HepG2 (cell line): ENCODE measurements around the gene TDRD6. TPM values are rescaled to one million over a fixed set of nuclear protein-coding genes. Genes with fewer than 3 reads are reported as not detected.

ENCODE experiments used
- ATAC-seq: fragments of 200-7000 bp; cut with Tn5 transposase; 3 replicates; pipeline ENCODE4 v1.9.1; 2020; ENCODE audit warnings: mild to moderate bottlenecking, moderate library complexity
- BruUV-seq: library from RNA; stranded (reverse); fragments of 400-500 nt; replicated peaks from 2 replicates; lab custom pipeline; 2021; lab: Mats Ljungman, UMichigan
- CTCF ChIA-PET: fragments of 300-600 bp; formaldehyde crosslinking; extraction: SDS; loops from one replicate; lab custom pipeline; 2021; ENCODE audit warnings: low total read pairs, inconsistent platforms, low intra/inter-chr PET ratio; lab: Yijun Ruan, JAX
- POLR2A ChIA-PET: fragments of 350-600 bp; sonication (Branson Sonifier 250); formaldehyde crosslinking; loops from one replicate; lab custom pipeline; 2020; ENCODE audit warnings: antibody characterized with exemption, inconsistent platforms; lab: Yijun Ruan, JAX
- DNase-seq: peaks from one replicate; pipeline ENCODE4 v3.0.0-alpha.2; 2015; ENCODE audit warnings: low spot score
- FAIRE-seq: peaks from 3 replicates; lab custom pipeline; 2011; peaks lifted over from hg19 to GRCh38; lab: Jason Lieb, UNC
- H2AFZ ChIP-seq: one replicate; pipeline ENCODE4 v1.6.1; 2011; ENCODE audit warnings: low read length, inconsistent platforms
- H3K27ac ChIP-seq: fragments of 300-600 bp; 3 replicates; pipeline ENCODE4 v1.8.0; 2011; ENCODE audit warnings: mixed run types, mild to moderate bottlenecking, mixed read lengths, low read length, inconsistent platforms; ENCODE audit not compliant: insufficient read depth; ENCODE audit errors: extremely low read length
- H3K27me3 ChIP-seq, 2 experiments: fragments of 200-600 bp in 1 of 2; 2 replicates in 1 of 2; 3 replicates in 1 of 2; pipeline versions ENCODE4 v1.6.0 to v1.8.0; 2011; ENCODE audit warnings: low read length in 2 of 2, mild to moderate bottlenecking in 2 of 2, moderate library complexity in 2 of 2, inconsistent platforms in 1 of 2; ENCODE audit not compliant: insufficient read depth in 2 of 2, control insufficient read depth in 1 of 2
- H3K36me3 ChIP-seq, 2 experiments: fragments of 200-600 bp in 1 of 2; replicated peaks in 1 of 2; 2 replicates in 1 of 2; 3 replicates in 1 of 2; pipeline versions ENCODE4 v1.5.1 to v1.8.0; 2011; ENCODE audit warnings: low read length in 2 of 2, inconsistent platforms in 1 of 2; ENCODE audit not compliant: insufficient read depth in 2 of 2, control insufficient read depth in 1 of 2
- H3K4me1 ChIP-seq: 2 replicates; pipeline ENCODE4 v1.5.1; 2012; ENCODE audit warnings: low read length, inconsistent platforms; ENCODE audit not compliant: insufficient read depth
- H3K4me2 ChIP-seq: 2 replicates; pipeline ENCODE4 v1.6.0; 2011; ENCODE audit warnings: low read depth, low read length, inconsistent platforms
- H3K4me3 ChIP-seq, 3 experiments: fragments of 200-600 bp in 1 of 3; sonication (generic), shearing (Covaris generic) in 1 of 3; replicated peaks in 1 of 3; 2 replicates each; pipeline ENCODE4 v1.5.1; 2011 to 2016; ENCODE audit warnings: low read length in 3 of 3, inconsistent platforms in 2 of 3, low read depth in 2 of 3, mild to moderate bottlenecking in 2 of 3, control low read depth in 1 of 3, mixed read lengths in 1 of 3; ENCODE audit not compliant: insufficient read depth in 1 of 3
- H3K79me2 ChIP-seq: one replicate; pipeline ENCODE4 v1.6.1; 2011; ENCODE audit warnings: low read length, inconsistent platforms; ENCODE audit not compliant: insufficient read depth
- H3K9ac ChIP-seq: 2 replicates; pipeline ENCODE4 v1.6.0; 2011; ENCODE audit warnings: mild to moderate bottlenecking, low read depth, low read length, inconsistent platforms; ENCODE audit not compliant: insufficient read depth
- H3K9me3 ChIP-seq: 2 replicates; pipeline ENCODE4 v1.5.1; 2012; ENCODE audit warnings: mild to moderate bottlenecking, low read length
- H4K20me1 ChIP-seq: 2 replicates; pipeline ENCODE4 v1.6.0; 2011; ENCODE audit warnings: inconsistent platforms, mild to moderate bottlenecking, low read length, moderate library complexity; ENCODE audit not compliant: insufficient read depth
- AFF4 ChIP-seq: sonication (generic); formaldehyde crosslinking; IDR thresholded peaks from 2 replicates; pipeline ENCODE4 v1.4.0; 2020; ENCODE audit warnings: missing genetic modification reagents
- ATF7 ChIP-seq, 2 experiments: fragments of 450-650 bp in 1 of 2; sonication (generic) in 1 of 2; formaldehyde crosslinking in 1 of 2; IDR thresholded peaks; 2 replicates each; pipeline versions ENCODE4 v1.4.0 to v1.6.1; 2016 to 2020; ENCODE audit warnings: antibody characterized with exemption in 1 of 2, mild to moderate bottlenecking in 1 of 2, missing genetic modification reagents in 1 of 2
- FLYWCH1 ChIP-seq: sonication (generic); formaldehyde crosslinking; IDR thresholded peaks from 2 replicates; pipeline ENCODE4 v1.8.1; 2023; ENCODE audit warnings: mild to moderate bottlenecking, missing genetic modification reagents
- KLF13 ChIP-seq: sonication (generic); formaldehyde crosslinking; IDR thresholded peaks from 2 replicates; pipeline ENCODE4 v1.4.0; 2020; ENCODE audit warnings: mild to moderate bottlenecking, missing genetic modification reagents
- NRL ChIP-seq: sonication (generic); formaldehyde crosslinking; IDR thresholded peaks from 2 replicates; pipeline ENCODE4 v1.5.0; 2020; ENCODE audit warnings: missing genetic modification reagents, mild to moderate bottlenecking, moderate library complexity, borderline replicate concordance
- TRAFD1 ChIP-seq: sonication (generic); formaldehyde crosslinking; IDR thresholded peaks from 2 replicates; pipeline ENCODE4 v1.5.1; 2020; ENCODE audit warnings: missing genetic modification reagents, mild to moderate bottlenecking, borderline replicate concordance
- ZBTB37 ChIP-seq: sonication (generic); formaldehyde crosslinking; IDR thresholded peaks from 2 replicates; pipeline ENCODE4 v1.4.0; 2020; ENCODE audit warnings: mild to moderate bottlenecking, missing genetic modification reagents
- ZNF724P ChIP-seq: sonication (generic); formaldehyde crosslinking; IDR thresholded peaks from 2 replicates; pipeline ENCODE4 v1.8.0; 2022; ENCODE audit warnings: missing genetic modification reagents, borderline replicate concordance
- ZSCAN31 ChIP-seq: sonication (generic); formaldehyde crosslinking; IDR thresholded peaks from 2 replicates; pipeline ENCODE4 v1.5.0; 2020; ENCODE audit warnings: low read depth, mild to moderate bottlenecking, missing genetic modification reagents
- WGBS: methylation state at CpG from one replicate; pipeline ENCODE4 v1.1.6; 2017; ENCODE audit warnings: low lambda C conversion rate; 5-methylcytosine and 5-hydroxymethylcytosine counted together
- in situ Hi-C: cut with HindIII; loops from 2 replicates; pipeline ENCODE4 v1.10.0; 2017; ENCODE audit warnings: low pct_unique_long_range_greater_than_20kb; ENCODE audit not compliant: extremely low pct_ligation_motif_present
- intact Hi-C: fragments of 100-400 bp; cut with micrococcal nuclease; formaldehyde crosslinking; loops from one replicate; pipeline ENCODE4 v1.10.0; 2022; ENCODE audit not compliant: unreplicated experiment
- polyA plus RNA-seq, 8 experiments: library from polyadenylated mRNA; depleted of rRNA in 3 of 8; stranded (reverse) in 7 of 8; unstranded in 1 of 8; fragments of >200 nt; fragmentation: Illumina TruSeq in 4 of 8; extraction: Trizol in 4 of 8; gene quantifications; 2 replicates each; pipeline versions ENCODE4 v1.2.1 to v1.2.3, GENCODE V29; 2011 to 2016; ENCODE audit warnings: low read depth in 4 of 8, missing spikeins in 1 of 8, mixed read lengths in 1 of 8; ENCODE audit not compliant: insufficient read depth in 1 of 8
- total RNA-seq, 5 experiments: library from RNA; depleted of rRNA; stranded (reverse); fragments of >200 nt; fragmentation: Illumina TruSeq; extraction: Trizol; gene quantifications; 2 replicates each; pipeline ENCODE4 v1.2.3, GENCODE V29; 2016; ENCODE audit warnings: low read depth in 1 of 5
- TF ChIP-seq, protein P1 (sequence below): sonication (generic); formaldehyde crosslinking; IDR thresholded peaks from 2 replicates; pipeline ENCODE4 v1.4.0; 2020; ENCODE audit warnings: mild to moderate bottlenecking, missing genetic modification reagents
- TF ChIP-seq, protein P2 (sequence below): sonication (generic); formaldehyde crosslinking; conservative IDR thresholded peaks from 2 replicates; pipeline ENCODE4 v1.8.0; 2022; ENCODE audit warnings: mild to moderate bottlenecking, moderate library complexity, missing genetic modification reagents

The TDRD6 gene
- total and polyA plus RNA-seq, 2 of the 13 experiments (the other 11 are each of a cell fraction or from before 2014, with no cell fraction given): not detected

DNA sequence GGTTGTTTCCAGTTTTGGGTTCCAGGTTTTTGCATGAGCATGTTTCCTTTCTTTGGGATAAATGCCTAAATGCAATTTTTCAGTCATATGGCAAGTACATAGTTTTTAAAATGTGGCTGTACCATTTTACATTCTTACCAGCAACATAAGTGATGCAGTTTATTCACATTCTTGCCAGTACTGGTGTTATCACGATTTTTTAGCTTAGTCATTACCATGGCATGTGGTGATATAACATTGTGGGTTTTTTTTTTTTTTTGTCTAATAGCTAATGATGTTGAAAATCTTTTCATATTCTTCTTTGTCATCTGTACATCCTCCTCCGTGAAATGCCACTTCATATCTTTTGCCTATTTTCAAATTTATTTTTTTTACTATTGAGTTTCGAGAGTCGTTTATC lies 2.9 kb upstream of the TDRD6 start:
- H4K20me1 ChIP-seq: no peaks in the 10 kb centered on the region
- FAIRE-seq: no peak
- DNase-seq: no peak
- POLR2A ChIA-PET: no interaction called here
- H3K4me2 ChIP-seq: no peak overlapping the region
- CTCF ChIA-PET: no interaction called here
- no TSS peak for BruUV-seq
- H3K36me3 ChIP-seq: no peaks in the 10 kb centered on the region
- ATAC-seq: no peak
- H3K79me2 ChIP-seq: no peaks in the 10 kb centered on the region
- intact Hi-C loops (loop anchor here (10.0 kb wide), 1 partner anchor 100 kb away; no protein-coding TSS in a partner anchor), in situ Hi-C loops (no loop called here)
- no peak overlapping the region for H3K4me3 ChIP-seq
- 48% methylated on average over 4 of the region's 4 CpGs for WGBS
- TF ChIP-seq ZBTB37 (CRISPR knock-in tag) (no peak), NRL (CRISPR knock-in tag) (no peak), ZSCAN31 (CRISPR knock-in tag) (no peak), TRAFD1 (CRISPR knock-in tag) (no peak), ATF7 (IDR thresholded peaks at IDR 0.05) (no peak), ATF7 (CRISPR knock-in tag; IDR thresholded peaks at IDR 0.05) (no peak), FLYWCH1 (CRISPR knock-in tag) (no peak), AFF4 (CRISPR knock-in tag) (no peak), ZNF724P (no peak), KLF13 (no peak)
- TF ChIP-seq, protein P1, sequence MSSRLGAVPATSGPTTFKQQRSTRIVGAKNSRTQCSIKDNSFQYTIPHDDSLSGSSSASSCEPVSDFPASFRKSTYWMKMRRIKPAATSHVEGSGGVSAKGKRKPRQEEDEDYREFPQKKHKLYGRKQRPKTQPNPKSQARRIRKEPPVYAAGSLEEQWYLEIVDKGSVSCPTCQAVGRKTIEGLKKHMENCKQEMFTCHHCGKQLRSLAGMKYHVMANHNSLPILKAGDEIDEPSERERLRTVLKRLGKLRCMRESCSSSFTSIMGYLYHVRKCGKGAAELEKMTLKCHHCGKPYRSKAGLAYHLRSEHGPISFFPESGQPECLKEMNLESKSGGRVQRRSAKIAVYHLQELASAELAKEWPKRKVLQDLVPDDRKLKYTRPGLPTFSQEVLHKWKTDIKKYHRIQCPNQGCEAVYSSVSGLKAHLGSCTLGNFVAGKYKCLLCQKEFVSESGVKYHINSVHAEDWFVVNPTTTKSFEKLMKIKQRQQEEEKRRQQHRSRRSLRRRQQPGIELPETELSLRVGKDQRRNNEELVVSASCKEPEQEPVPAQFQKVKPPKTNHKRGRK (CRISPR knock-in tag): no peak
- TF ChIP-seq, protein P2, sequence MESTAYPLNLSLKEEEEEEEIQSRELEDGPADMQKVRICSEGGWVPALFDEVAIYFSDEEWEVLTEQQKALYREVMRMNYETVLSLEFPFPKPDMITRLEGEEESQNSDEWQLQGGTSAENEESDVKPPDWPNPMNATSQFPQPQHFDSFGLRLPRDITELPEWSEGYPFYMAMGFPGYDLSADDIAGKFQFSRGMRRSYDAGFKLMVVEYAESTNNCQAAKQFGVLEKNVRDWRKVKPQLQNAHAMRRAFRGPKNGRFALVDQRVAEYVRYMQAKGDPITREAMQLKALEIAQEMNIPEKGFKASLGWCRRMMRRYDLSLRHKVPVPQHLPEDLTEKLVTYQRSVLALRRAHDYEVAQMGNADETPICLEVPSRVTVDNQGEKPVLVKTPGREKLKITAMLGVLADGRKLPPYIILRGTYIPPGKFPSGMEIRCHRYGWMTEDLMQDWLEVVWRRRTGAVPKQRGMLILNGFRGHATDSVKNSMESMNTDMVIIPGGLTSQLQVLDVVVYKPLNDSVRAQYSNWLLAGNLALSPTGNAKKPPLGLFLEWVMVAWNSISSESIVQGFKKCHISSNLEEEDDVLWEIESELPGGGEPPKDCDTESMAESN (CRISPR knock-in tag): no peak
- no peaks in the 10 kb centered on the region for H3K27me3 ChIP-seq
- H3K27ac ChIP-seq: no peak overlapping the region
- H3K9ac ChIP-seq: no peak overlapping the region
- no peaks in the 10 kb centered on the region for H3K4me1 ChIP-seq
- no peak overlapping the region for H2AFZ ChIP-seq
- H3K9me3 ChIP-seq: no peaks in the 10 kb centered on the region
